Measurements from ENCODE around the gene SGF29.

SGF29 gene

DNA sequence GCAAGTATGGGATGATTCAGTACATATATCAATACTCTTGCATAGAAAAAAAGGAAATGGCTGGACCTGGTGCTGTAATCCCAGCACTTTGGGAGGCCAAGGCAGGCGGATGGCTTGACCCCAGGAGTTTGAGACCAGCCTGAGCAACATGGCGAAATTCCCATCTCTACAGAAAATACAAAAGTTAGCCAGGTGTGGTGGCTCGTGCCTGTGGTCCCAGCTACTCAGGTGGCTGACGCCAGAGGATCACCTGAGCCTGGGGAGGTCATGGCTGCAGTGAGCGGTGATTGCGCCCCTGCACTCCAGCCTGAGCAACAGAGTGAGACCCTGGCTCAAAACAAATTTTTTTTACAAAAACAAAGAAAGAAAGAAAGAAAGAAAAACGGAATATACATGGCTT lies 7.1 kb upstream of the SGF29 start:
- TF ChIP-seq, protein P1, sequence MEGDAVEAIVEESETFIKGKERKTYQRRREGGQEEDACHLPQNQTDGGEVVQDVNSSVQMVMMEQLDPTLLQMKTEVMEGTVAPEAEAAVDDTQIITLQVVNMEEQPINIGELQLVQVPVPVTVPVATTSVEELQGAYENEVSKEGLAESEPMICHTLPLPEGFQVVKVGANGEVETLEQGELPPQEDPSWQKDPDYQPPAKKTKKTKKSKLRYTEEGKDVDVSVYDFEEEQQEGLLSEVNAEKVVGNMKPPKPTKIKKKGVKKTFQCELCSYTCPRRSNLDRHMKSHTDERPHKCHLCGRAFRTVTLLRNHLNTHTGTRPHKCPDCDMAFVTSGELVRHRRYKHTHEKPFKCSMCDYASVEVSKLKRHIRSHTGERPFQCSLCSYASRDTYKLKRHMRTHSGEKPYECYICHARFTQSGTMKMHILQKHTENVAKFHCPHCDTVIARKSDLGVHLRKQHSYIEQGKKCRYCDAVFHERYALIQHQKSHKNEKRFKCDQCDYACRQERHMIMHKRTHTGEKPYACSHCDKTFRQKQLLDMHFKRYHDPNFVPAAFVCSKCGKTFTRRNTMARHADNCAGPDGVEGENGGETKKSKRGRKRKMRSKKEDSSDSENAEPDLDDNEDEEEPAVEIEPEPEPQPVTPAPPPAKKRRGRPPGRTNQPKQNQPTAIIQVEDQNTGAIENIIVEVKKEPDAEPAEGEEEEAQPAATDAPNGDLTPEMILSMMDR (IDR thresholded peaks at IDR 0.05; ENCODE audit: low read depth, low read length, missing control alignments): no peak
- in situ Hi-C loops (cut with HindIII; ENCODE audit: low pct_ligation_motif_present, low sequenced_read_pairs): no loop called here
- no peaks in the 10 kb centered on the region for H3K36me3 ChIP-seq (replicated peaks)

DNA sequence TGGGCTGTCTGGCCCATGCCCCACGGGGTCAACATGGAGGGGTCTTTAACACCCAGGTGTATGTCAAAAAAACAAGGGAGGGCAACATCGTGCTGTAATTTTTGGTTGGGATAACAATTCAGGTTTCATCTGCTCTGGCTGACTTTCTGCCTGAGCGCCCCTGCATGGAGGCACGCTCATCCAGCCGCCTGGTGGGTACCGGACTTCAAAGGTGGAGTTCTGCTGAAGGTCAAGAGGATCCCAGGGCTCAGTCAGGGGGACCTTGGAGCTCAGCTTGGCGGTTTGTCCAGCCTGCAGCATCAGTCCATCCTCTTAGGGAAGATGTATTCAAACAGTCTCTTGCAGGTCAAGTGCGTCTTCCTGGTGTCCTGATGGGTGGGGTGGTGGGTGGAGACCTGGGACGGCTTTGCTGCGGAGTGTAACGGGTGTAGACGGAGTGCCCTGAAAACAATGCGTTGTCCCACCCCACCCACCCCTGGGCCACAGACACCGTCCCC lies 5.4 kb upstream of the SGF29 start:
- in situ Hi-C loops (cut with HindIII; ENCODE audit: low pct_ligation_motif_present, low sequenced_read_pairs): no loop called here
- no peak overlapping the region for H3K4me3 ChIP-seq (ENCODE audit: low read depth, low read length)
- H3K36me3 ChIP-seq (replicated peaks): no peaks in the 10 kb centered on the region
- no peak for DNase-seq
- H3K27ac ChIP-seq: no peak overlapping the region
- no peaks in the 10 kb centered on the region for H3K27me3 ChIP-seq (replicated peaks)
- TF ChIP-seq, protein P1 (IDR thresholded peaks at IDR 0.05; ENCODE audit: low read depth, low read length, missing control alignments): no peak

More for the DNA sequence above, 7.1 kb upstream of the SGF29 start:
- no peaks in the 10 kb centered on the region for H3K27me3 ChIP-seq (replicated peaks)
- no peak for DNase-seq
- H3K4me3 ChIP-seq (ENCODE audit: low read depth, low read length): no peak overlapping the region
- no peak overlapping the region for H3K27ac ChIP-seq

DNA sequence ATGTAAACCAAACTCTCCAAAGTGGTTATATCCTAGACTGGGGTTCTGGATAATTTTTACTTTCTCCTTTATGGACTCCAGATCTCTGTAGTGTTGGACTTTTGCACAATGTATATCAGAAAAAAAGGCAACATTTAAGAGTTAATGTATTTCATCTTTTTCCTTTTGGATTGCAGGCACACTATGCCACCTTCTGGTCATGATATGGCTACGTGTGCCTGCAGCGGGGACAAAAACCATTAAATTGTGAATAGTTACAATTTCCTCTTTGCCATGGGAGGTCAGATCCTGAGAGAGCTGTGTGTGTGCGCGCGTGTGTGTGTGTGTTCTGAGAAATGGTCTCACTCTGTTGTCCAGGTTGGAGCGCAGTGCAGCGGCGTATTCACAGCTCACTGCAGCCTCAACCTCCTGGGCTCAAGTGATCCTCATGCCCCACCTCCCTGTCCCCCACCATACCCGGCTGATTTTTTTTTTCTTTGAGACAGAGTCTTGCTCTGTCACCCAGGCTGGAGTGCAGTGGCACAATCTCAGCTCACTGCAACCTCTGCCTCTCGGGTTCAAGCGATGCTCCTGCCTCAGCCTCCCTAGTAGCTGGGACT lies 4.3 kb upstream of the SGF29 start:
- in situ Hi-C loops (cut with HindIII; ENCODE audit: low pct_ligation_motif_present, low sequenced_read_pairs): no loop called here
- Histone ChIP-seq H3K27me3 (replicated peaks) (no peaks in the 10 kb centered on the region), H3K4me3 (ENCODE audit: low read depth, low read length) (no peak overlapping the region), H3K27ac (no peak overlapping the region), H3K36me3 (replicated peaks) (no peaks in the 10 kb centered on the region)
- DNase-seq: peak; percentile 14
- TF ChIP-seq, protein P1 (IDR thresholded peaks at IDR 0.05; ENCODE audit: low read depth, low read length, missing control alignments): peak; percentile 67

DNA sequence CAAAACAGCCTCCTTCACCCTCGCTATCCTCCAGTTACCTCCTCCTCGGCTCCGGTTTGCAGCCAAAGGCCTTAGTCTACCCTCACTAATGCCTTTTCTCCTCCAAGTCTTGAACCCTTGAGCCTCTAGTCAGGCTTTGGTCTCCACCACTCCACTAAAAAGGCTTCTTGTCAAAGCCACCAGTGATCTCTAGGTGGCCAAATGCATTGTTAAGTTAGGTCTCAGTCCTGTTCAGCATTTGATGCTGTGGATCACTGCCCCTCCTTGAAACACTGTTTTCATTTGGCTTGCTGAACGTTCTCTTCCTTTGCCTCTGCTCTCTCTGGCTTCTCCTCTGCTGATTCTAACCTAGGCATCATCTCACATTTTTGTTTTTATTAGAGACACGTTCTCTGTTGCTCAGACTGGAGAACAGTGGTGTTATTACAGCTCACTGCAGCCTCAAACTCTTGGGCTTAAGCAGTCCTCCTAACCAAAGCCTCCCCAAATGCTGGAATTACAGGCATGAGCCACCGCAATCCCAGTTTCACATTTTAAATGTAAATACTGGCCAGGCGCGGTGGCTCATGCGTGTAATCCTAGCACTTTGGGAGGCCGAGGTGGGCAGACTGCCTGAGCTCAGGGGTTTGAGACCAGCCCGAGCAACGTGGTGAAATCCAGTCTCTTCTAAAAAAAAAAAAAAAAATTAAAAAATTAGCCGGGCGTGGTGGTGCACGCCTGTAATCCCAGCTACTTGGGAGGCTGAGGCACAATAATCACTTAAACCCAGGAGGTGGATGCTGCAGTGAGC lies 1.1 kb downstream of the SGF29 start:
- TF ChIP-seq, protein P1 (IDR thresholded peaks at IDR 0.05; ENCODE audit: low read depth, low read length, missing control alignments): no peak
- in situ Hi-C loops (cut with HindIII; ENCODE audit: low pct_ligation_motif_present, low sequenced_read_pairs): no loop called here
- Histone ChIP-seq H3K27ac (no peak overlapping the region), H3K36me3 (replicated peaks) (no peaks in the 10 kb centered on the region), H3K27me3 (replicated peaks) (no peaks in the 10 kb centered on the region), H3K4me3 (ENCODE audit: low read depth, low read length) (peak overlapping the region; percentile 57)
- no peak for DNase-seq

DNA sequence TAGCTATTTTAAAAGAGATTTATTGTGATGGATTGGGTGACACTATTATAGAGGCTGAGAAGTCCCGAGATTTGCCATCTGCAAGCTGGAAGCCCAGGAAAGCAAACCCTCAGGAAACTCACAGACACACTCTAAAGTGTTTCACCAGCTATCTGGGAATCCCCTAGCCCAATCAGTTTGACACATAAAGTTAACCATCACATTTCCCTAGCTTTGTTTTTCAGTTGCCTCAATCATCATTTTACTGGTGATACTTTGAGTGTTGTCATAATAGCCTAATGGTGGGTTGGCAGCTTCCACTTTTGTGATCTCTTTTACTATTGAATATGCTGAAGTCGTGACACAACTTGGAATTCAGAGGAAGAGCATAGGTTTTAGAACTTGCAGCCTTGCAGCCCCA lies 1.8 kb downstream of the SGF29 start:
- in situ Hi-C loops (cut with HindIII; ENCODE audit: low pct_ligation_motif_present, low sequenced_read_pairs): no loop called here
- TF ChIP-seq, protein P1 (IDR thresholded peaks at IDR 0.05; ENCODE audit: low read depth, low read length, missing control alignments): no peak
- H3K4me3 ChIP-seq (ENCODE audit: low read depth, low read length): no peak overlapping the region
- no peaks in the 10 kb centered on the region for H3K36me3 ChIP-seq (replicated peaks)
- no peak for DNase-seq
- H3K27ac ChIP-seq: no peak overlapping the region
- H3K27me3 ChIP-seq (replicated peaks): no peaks in the 10 kb centered on the region
